GM12878 (cell line): ENCODE results near the gene GSE1. TPM values are rescaled to one million over a fixed set of nuclear protein-coding genes. Genes with fewer than 3 reads are reported as not detected.

Source experiments
- BCLAF1 ChIP-seq: fragments of 450-650 bp; IDR thresholded peaks from 2 replicates; pipeline ENCODE4 v1.6.1; 2017; ENCODE audit warnings: antibody characterized with exemption, mild to moderate bottlenecking, moderate library complexity
- BMI1 ChIP-seq: fragments of 450-650 bp; IDR thresholded peaks from 2 replicates; pipeline ENCODE4 v1.6.1; 2016; ENCODE audit warnings: mild to moderate bottlenecking, moderate library complexity, borderline replicate concordance
- CBFB ChIP-seq: IDR thresholded peaks from 2 replicates; pipeline ENCODE4 v1.6.1; 2016; ENCODE audit warnings: antibody characterized with exemption, low read depth
- EP300 ChIP-seq, 2 experiments: fragments of 150-350 bp in 1 of 2; IDR thresholded peaks; 2 replicates each; pipeline ENCODE4 v1.6.1; 2011 to 2012; ENCODE audit warnings: low read depth in 2 of 2, low read length in 2 of 2, borderline replicate concordance in 1 of 2, improper control_type of control experiment in 1 of 2, inconsistent platforms in 1 of 2; ENCODE audit not compliant: control insufficient read depth in 1 of 2
- ETV6 ChIP-seq, 2 experiments: fragments of 450-650 bp in 1 of 2; IDR thresholded peaks in 1 of 2; conservative IDR thresholded peaks in 1 of 2; 2 replicates each; pipeline ENCODE4 v1.6.1; 2014; ENCODE audit warnings: antibody characterized with exemption in 1 of 2, borderline replicate concordance in 1 of 2, low read depth in 1 of 2, mild to moderate bottlenecking in 1 of 2, moderate library complexity in 1 of 2
- IRF4 ChIP-seq: IDR thresholded peaks from 2 replicates; pipeline ENCODE4 v1.6.1; 2011; ENCODE audit warnings: low read depth, low read length
- MEF2B ChIP-seq: fragments of 450-650 bp; IDR thresholded peaks from 2 replicates; pipeline ENCODE4 v1.6.1; 2018; ENCODE audit warnings: mild to moderate bottlenecking, moderate library complexity; ENCODE audit not compliant: partially characterized antibody, poor library complexity, severe bottlenecking
- MLLT1 ChIP-seq: fragments of 450-650 bp; IDR thresholded peaks from 2 replicates; pipeline ENCODE4 v1.6.1; 2016; ENCODE audit warnings: mild to moderate bottlenecking
- NBN ChIP-seq: fragments of 450-650 bp; IDR thresholded peaks from 2 replicates; pipeline ENCODE4 v1.6.1; 2016
- NFYB ChIP-seq: IDR thresholded peaks from 2 replicates; pipeline ENCODE4 v1.6.1; 2011; ENCODE audit warnings: low read depth, mild to moderate bottlenecking, low read length, improper control_type of control experiment, moderate library complexity; ENCODE audit not compliant: insufficient read depth
- PAX5 ChIP-seq: IDR thresholded peaks from 2 replicates; pipeline ENCODE4 v1.6.1; 2011; ENCODE audit warnings: low read depth, low read length, borderline replicate concordance
- POLR2AphosphoS2 ChIP-seq: IDR thresholded peaks from 2 replicates; pipeline ENCODE4 v1.6.1; 2011; ENCODE audit warnings: low read depth, mild to moderate bottlenecking, low read length, improper control_type of control experiment, moderate library complexity
- SMARCA5 ChIP-seq: fragments of 450-650 bp; IDR thresholded peaks from 2 replicates; pipeline ENCODE4 v1.6.1; 2017; ENCODE audit warnings: mild to moderate bottlenecking
- SRF ChIP-seq, 2 experiments: IDR thresholded peaks; 2 replicates each; pipeline ENCODE4 v1.6.1; 2011; ENCODE audit warnings: low read depth in 2 of 2, low read length in 2 of 2, mild to moderate bottlenecking in 1 of 2, moderate library complexity in 1 of 2
- SUPT20H ChIP-seq: IDR thresholded peaks from 2 replicates; pipeline ENCODE4 v1.6.1; 2011; ENCODE audit warnings: low read depth, mild to moderate bottlenecking, low read length, moderate library complexity, borderline replicate concordance; ENCODE audit not compliant: control insufficient read depth
- SUZ12 ChIP-seq: fragments of 200-600 bp; sonication (generic); IDR thresholded peaks from one replicate; pipeline ENCODE4 v1.6.1; 2018; ENCODE audit warnings: antibody characterized with exemption, mild to moderate bottlenecking; ENCODE audit not compliant: unreplicated experiment
- YBX1 ChIP-seq: fragments of 450-650 bp; IDR thresholded peaks from 2 replicates; pipeline ENCODE4 v1.6.1; 2016; ENCODE audit warnings: antibody characterized with exemption
- ZBED1 ChIP-seq: IDR thresholded peaks from 2 replicates; pipeline ENCODE4 v1.6.1; 2016; ENCODE audit warnings: borderline replicate concordance
- polyA plus RNA-seq, 11 experiments: library from polyadenylated mRNA; depleted of rRNA in 4 of 11; unstranded in 6 of 11; stranded (reverse) in 5 of 11; fragments of >200 nt; fragmentation: Nextera tagmentation in 4 of 11; fragmentation: Illumina TruSeq in 1 of 11; extraction: Ambion mirVana in 4 of 11; extraction: Trizol in 1 of 11; gene quantifications; 1 replicate in 1 of 11; 2 replicates in 10 of 11; pipeline versions ENCODE4 v1.2.1 to v1.2.3, GENCODE V29; 2011 to 2016; ENCODE audit warnings: inconsistent platforms in 2 of 11, missing spikeins in 2 of 11, low read depth in 1 of 11
- total RNA-seq, 4 experiments: library from RNA; depleted of rRNA in 3 of 4; stranded (reverse); fragments of >200 nt in 3 of 4; fragmentation: Illumina TruSeq in 1 of 4; extraction: Trizol in 1 of 4; gene quantifications; 2 replicates each; pipeline versions ENCODE4 v1.2.1 to v1.2.3, GENCODE V29; 2013 to 2021
- TF ChIP-seq, protein P1 (sequence below): IDR thresholded peaks from 2 replicates; pipeline ENCODE4 v1.6.1; 2012; ENCODE audit warnings: low read depth, low read length, improper control_type of control experiment
- TF ChIP-seq, protein P2 (sequence below): IDR thresholded peaks from 2 replicates; pipeline ENCODE4 v1.6.1; 2011; ENCODE audit warnings: low read depth, low read length, improper control_type of control experiment, borderline replicate concordance
- TF ChIP-seq, protein P3 (sequence below): fragments of 450-650 bp; IDR thresholded peaks from 2 replicates; pipeline ENCODE4 v1.6.1; 2017; ENCODE audit warnings: borderline replicate concordance
- TF ChIP-seq, protein P4 (sequence below): IDR thresholded peaks from 2 replicates; pipeline ENCODE4 v1.6.1; 2011; ENCODE audit warnings: mild to moderate bottlenecking, low read depth, low read length, moderate library complexity; ENCODE audit not compliant: insufficient replicate concordance

Gene GSE1
- total and polyA plus RNA-seq, 10 of the 15 experiments (the other 5 are each of a cell fraction or from before 2014, with no cell fraction given): 4.6 to 58.7 (median 18.2) TPM

DNA sequence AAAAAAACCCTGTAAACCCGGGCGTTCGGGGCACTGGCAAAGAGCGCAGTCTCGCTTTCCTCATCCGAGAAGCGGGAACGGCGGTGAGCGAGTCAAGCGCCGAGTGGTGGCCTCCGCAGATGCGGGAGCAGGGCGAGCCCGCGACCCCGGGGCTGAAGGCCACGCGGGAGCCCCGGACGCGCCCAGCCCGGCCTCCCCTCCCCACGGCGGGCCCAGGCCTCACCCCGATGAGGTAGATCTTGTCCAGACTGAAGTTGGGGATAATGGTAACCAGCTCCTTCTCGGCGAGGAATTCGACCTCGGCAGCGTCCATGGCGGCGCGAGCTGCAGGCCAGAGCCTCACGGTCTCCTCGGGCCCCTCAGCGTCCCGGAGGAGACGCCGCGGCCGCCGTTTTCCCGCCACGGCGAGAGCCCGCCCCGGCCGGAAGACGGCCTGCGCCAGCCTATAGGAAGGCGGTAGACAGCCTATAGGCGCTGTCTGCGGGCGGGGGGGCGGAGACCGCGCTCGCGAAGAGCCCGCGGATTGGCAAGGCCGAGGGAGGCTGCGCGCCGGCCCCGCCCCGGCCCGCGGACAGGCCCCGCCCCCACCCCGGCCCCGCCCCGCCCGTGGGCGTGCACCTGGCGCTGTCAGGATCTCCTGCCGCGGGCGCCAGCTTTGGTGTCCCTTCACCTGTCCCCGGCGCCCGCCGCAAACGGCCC lies 75.6 kb downstream of the GSE1 start, which contains the start of gene GINS2 (continued):
- TF ChIP-seq MLLT1: no peak
- peak; percentile 87 for TF ChIP-seq NFYB
- no peak for TF ChIP-seq ETV6 (conservative IDR thresholded peaks at IDR 0.05 in 1 of 2, IDR thresholded peaks at IDR 0.05 in 1 of 2; ENCODE audit: borderline replicate concordance in 1 of 2, low read depth in 1 of 2)
- no peak for TF ChIP-seq SMARCA5
- no peak for TF ChIP-seq EP300 (IDR thresholded peaks at IDR 0.05; ENCODE audit: borderline replicate concordance in 1 of 2, control insufficient read depth in 1 of 2, low read depth in 2 of 2, low read length in 2 of 2)
- TF ChIP-seq PAX5: no peak
- TF ChIP-seq SRF (IDR thresholded peaks at IDR 0.05; ENCODE audit: low read depth in 2 of 2, low read length in 2 of 2): no peak
- TF ChIP-seq, protein P1, sequence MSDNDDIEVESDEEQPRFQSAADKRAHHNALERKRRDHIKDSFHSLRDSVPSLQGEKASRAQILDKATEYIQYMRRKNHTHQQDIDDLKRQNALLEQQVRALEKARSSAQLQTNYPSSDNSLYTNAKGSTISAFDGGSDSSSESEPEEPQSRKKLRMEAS: peak; percentile 79
- TF ChIP-seq, protein P2, sequence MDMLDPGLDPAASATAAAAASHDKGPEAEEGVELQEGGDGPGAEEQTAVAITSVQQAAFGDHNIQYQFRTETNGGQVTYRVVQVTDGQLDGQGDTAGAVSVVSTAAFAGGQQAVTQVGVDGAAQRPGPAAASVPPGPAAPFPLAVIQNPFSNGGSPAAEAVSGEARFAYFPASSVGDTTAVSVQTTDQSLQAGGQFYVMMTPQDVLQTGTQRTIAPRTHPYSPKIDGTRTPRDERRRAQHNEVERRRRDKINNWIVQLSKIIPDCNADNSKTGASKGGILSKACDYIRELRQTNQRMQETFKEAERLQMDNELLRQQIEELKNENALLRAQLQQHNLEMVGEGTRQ: no peak
- no peak for TF ChIP-seq SUPT20H
- no peak for TF ChIP-seq NBN
- TF ChIP-seq ZBED1: no peak
- no peak for TF ChIP-seq BCLAF1
- TF ChIP-seq, protein P3, sequence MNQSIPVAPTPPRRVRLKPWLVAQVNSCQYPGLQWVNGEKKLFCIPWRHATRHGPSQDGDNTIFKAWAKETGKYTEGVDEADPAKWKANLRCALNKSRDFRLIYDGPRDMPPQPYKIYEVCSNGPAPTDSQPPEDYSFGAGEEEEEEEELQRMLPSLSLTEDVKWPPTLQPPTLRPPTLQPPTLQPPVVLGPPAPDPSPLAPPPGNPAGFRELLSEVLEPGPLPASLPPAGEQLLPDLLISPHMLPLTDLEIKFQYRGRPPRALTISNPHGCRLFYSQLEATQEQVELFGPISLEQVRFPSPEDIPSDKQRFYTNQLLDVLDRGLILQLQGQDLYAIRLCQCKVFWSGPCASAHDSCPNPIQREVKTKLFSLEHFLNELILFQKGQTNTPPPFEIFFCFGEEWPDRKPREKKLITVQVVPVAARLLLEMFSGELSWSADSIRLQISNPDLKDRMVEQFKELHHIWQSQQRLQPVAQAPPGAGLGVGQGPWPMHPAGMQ: no peak
- no peak for TF ChIP-seq SUZ12
- TF ChIP-seq BMI1: no peak
- TF ChIP-seq POLR2AphosphoS2: no peak
- no peak for TF ChIP-seq IRF4
- no peak for TF ChIP-seq MEF2B
- no peak for TF ChIP-seq CBFB
- TF ChIP-seq, protein P4, sequence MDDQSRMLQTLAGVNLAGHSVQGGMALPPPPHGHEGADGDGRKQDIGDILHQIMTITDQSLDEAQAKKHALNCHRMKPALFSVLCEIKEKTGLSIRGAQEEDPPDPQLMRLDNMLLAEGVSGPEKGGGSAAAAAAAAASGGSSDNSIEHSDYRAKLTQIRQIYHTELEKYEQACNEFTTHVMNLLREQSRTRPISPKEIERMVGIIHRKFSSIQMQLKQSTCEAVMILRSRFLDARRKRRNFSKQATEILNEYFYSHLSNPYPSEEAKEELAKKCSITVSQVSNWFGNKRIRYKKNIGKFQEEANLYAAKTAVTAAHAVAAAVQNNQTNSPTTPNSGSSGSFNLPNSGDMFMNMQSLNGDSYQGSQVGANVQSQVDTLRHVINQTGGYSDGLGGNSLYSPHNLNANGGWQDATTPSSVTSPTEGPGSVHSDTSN: no peak
- no peak for TF ChIP-seq YBX1
